ENCODE measurements around the gene C11orf21. TPM values are rescaled to one million over a fixed set of nuclear protein-coding genes. Genes with fewer than 3 reads are reported as not detected.

C11orf21 gene
- total RNA-seq = not detected in 2 replicates

GRCh38 chr11:2301631-2302305, at the start of gene C11orf21, which contains the start of gene TSPAN32:
TSS of gene C11orf21 (minus strand) at chr11:2301918. CDS start at chr11:2301808, 110 bp downstream.
TSS of gene TSPAN32 (plus strand) at chr11:2302013. CDS start at chr11:2302150, 137 bp downstream.

GRCh38 chr11:2270322-2271076, 31.2 kb downstream of the C11orf21 start, which contains the start of gene ASCL2:
TSS of gene ASCL2 (minus strand) at chr11:2270588. CDS start at chr11:2270332, 256 bp downstream.

Other genes starting within 250 kb of the C11orf21 start
- gene IGF2, start 162.5 kb downstream of the C11orf21 start, total RNA-seq = 5.3 and 30.5 TPM in 2 replicates
- gene INS, start 140.7 kb downstream of the C11orf21 start, total RNA-seq = not detected in 2 replicates
- gene TH, start 130.1 kb downstream of the C11orf21 start, total RNA-seq = 0.48 TPM in 1 of 2 replicates, not detected in the other
- gene ASCL2, start 31.3 kb downstream of the C11orf21 start, total RNA-seq = 1.4 and 1.7 TPM in 2 replicates
- not detected in 2 replicates for gene TSPAN32, start 95 bp upstream of the C11orf21 start, total RNA-seq
- 208 and 232 TPM in 2 replicates for gene CD81, start 75.4 kb upstream of the C11orf21 start, total RNA-seq
- 61.8 and 77.6 TPM in 2 replicates for gene TSSC4, start 98.8 kb upstream of the C11orf21 start, total RNA-seq
- not detected in 2 replicates for gene TRPM5, start 142.6 kb upstream of the C11orf21 start, total RNA-seq
- 0.96 and 2.6 TPM in 2 replicates for gene KCNQ1, start 143.1 kb upstream of the C11orf21 start, total RNA-seq

All from tracheal epithelial cell (primary cell).